Measurements from ENCODE around the gene ARHGAP1. TPM values are rescaled to one million over a fixed set of nuclear protein-coding genes. Genes with fewer than 3 reads are reported as not detected.

Gene ARHGAP1
- total and polyA plus RNA-seq, 2 of the 4 experiments (the other 2 are of a cell fraction), result 46.6 to 78.8 TPM

DNA sequence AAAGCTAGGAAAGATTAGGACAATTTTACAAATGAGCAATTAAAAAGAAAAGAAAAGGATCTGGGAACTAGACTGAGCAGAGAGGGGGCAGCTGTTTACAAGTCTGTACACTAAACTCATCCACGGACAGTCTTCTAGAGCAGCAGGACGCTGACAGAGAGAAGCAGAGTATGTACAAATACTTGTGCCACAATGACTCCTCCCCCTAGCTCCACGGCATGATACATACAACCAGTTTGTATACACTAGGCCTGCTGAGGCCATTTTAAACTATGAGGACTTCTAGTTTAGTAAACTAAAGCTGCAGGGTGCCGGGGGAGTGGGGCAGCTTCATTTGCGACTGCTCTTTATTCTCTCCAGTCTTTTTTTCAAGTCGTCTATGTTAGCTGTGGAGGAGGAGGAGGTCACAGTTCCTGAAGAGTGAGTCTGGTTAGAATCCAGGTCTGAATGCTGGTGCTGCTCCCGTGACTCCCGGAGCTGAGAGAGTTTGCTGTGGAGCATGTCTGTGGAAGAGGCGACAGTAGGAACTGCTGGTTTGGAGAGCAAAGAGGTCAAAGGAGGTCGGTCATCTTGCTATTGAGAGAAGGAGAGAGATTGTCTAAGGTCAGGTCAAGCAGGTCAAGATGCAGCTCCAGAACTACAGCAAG, 43.4 kb upstream of the ARHGAP1 start:
- POLR2A ChIA-PET (ENCODE audit: unreplicated experiment), result interaction anchor here (0.6 kb wide), 1 partner anchor 46 kb away, joined by 11 read pairs; no protein-coding TSS in a partner anchor
- Histone ChIP-seq H4K20me1 (ENCODE audit: insufficient read depth, low read length) (peaks cover 3% of the 10 kb centered on the region; the same call in 1 of the 2 replicates), H2AFZ (replicated peaks; ENCODE audit: low read length, poor library complexity) (no peak overlapping the region), H3K4ac (ENCODE audit: low read depth, low read length) (no peak overlapping the region), H3K4me1 (ENCODE audit: control insufficient read depth, insufficient read depth, low read length) (peaks cover 4% of the 10 kb centered on the region), H2BK20ac (ENCODE audit: low read depth, low read length) (no peak overlapping the region), H2BK15ac (ENCODE audit: low read depth, low read length) (no peak overlapping the region), H3K9me1 (ENCODE audit: insufficient read depth, low read length) (peaks cover 4% of the 10 kb centered on the region; the same call in 1 of the 2 replicates), H2AK5ac (ENCODE audit: low read depth, low read length) (no peak overlapping the region), H3K27ac (ENCODE audit: insufficient read depth, low read length) (no peak overlapping the region), H3K23ac (ENCODE audit: low read depth, low read length) (no peak overlapping the region), H3K9me3 (ENCODE audit: control insufficient read depth, insufficient read depth, low read length) (no peaks in the 10 kb centered on the region), H2BK120ac (ENCODE audit: low read depth, low read length) (no peak overlapping the region), H3K18ac (ENCODE audit: low read depth, low read length) (no peak overlapping the region), H2AK9ac (replicated peaks; ENCODE audit: low read depth, low read length, poor library complexity) (peak overlapping the region; percentile 66), H3K4me2 (ENCODE audit: low read depth, low read length) (no peak overlapping the region), H3K56ac (ENCODE audit: extremely low read depth, insufficient read depth, low read length) (no peak overlapping the region), H4K91ac (ENCODE audit: insufficient read depth, low read depth, low read length) (no peak overlapping the region), H3K14ac (replicated peaks; ENCODE audit: low read depth, low read length) (no peak overlapping the region), H3K36me3 (ENCODE audit: control insufficient read depth, insufficient read depth, low read length) (peaks cover 52% of the 10 kb centered on the region), H3K79me1 (ENCODE audit: low read depth in 1 of 2, low read length in 2 of 2) (peaks cover 0 to 3% of the 10 kb centered on the region in 2 experiments; a peak in 2 of 4 replicates), H3K27me3 (ENCODE audit: control insufficient read depth, insufficient read depth, low read length) (no peaks in the 10 kb centered on the region), H4K5ac (ENCODE audit: low read depth, low read length) (no peak overlapping the region), H2BK5ac (ENCODE audit: low read depth, low read length, poor library complexity, severe bottlenecking) (no peak overlapping the region), H3K9ac (ENCODE audit: low read depth, low read length) (no peak overlapping the region), H4K8ac (ENCODE audit: low read depth in 2 of 2, low read length in 2 of 2) (no peak overlapping the region), H3K4me3 (ENCODE audit: insufficient read depth, low read depth, low read length) (no peak overlapping the region)
- intact Hi-C loops (cut with micrococcal nuclease), result no loop called here
- dilution Hi-C loops (cut with HindIII; ENCODE audit: low sequenced_read_pairs, unreplicated experiment), result no loop called here
- TF ChIP-seq BHLHE40 (IDR thresholded peaks at IDR 0.05; ENCODE audit: low read depth, low read length), result no peak
- TF ChIP-seq MXI1 (IDR thresholded peaks at IDR 0.05; ENCODE audit: borderline replicate concordance, low read depth, low read length), result no peak
- no peak for TF ChIP-seq SMC3 (IDR thresholded peaks at IDR 0.05; ENCODE audit: low read depth, low read length)
- TF ChIP-seq NFE2L2 (IDR thresholded peaks at IDR 0.05; ENCODE audit: low read depth, low read length), result no peak
- no peak for TF ChIP-seq RAD21 (IDR thresholded peaks at IDR 0.05; ENCODE audit: low read length)
- no peak for TF ChIP-seq FOS (IDR thresholded peaks at IDR 0.05; ENCODE audit: low read depth, low read length)
- no peak for TF ChIP-seq POLR2A (IDR thresholded peaks at IDR 0.05; ENCODE audit: low read depth, low read length)
- no peak for TF ChIP-seq RCOR1 (IDR thresholded peaks at IDR 0.05; ENCODE audit: insufficient replicate concordance, low read length)
- TF ChIP-seq CHD1 (IDR thresholded peaks at IDR 0.05; ENCODE audit: low read depth, low read length), result no peak
- TF ChIP-seq MAFK (IDR thresholded peaks at IDR 0.05; ENCODE audit: low read depth, low read length), result no peak
- no peak for TF ChIP-seq RFX5 (IDR thresholded peaks at IDR 0.05; ENCODE audit: low read depth, low read length)
- TF ChIP-seq MAZ (IDR thresholded peaks at IDR 0.05; ENCODE audit: borderline replicate concordance, low read depth, low read length), result no peak
- TF ChIP-seq, protein P1, sequence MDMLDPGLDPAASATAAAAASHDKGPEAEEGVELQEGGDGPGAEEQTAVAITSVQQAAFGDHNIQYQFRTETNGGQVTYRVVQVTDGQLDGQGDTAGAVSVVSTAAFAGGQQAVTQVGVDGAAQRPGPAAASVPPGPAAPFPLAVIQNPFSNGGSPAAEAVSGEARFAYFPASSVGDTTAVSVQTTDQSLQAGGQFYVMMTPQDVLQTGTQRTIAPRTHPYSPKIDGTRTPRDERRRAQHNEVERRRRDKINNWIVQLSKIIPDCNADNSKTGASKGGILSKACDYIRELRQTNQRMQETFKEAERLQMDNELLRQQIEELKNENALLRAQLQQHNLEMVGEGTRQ (IDR thresholded peaks at IDR 0.05; ENCODE audit: low read depth, low read length), result no peak
- TF ChIP-seq, protein P2, sequence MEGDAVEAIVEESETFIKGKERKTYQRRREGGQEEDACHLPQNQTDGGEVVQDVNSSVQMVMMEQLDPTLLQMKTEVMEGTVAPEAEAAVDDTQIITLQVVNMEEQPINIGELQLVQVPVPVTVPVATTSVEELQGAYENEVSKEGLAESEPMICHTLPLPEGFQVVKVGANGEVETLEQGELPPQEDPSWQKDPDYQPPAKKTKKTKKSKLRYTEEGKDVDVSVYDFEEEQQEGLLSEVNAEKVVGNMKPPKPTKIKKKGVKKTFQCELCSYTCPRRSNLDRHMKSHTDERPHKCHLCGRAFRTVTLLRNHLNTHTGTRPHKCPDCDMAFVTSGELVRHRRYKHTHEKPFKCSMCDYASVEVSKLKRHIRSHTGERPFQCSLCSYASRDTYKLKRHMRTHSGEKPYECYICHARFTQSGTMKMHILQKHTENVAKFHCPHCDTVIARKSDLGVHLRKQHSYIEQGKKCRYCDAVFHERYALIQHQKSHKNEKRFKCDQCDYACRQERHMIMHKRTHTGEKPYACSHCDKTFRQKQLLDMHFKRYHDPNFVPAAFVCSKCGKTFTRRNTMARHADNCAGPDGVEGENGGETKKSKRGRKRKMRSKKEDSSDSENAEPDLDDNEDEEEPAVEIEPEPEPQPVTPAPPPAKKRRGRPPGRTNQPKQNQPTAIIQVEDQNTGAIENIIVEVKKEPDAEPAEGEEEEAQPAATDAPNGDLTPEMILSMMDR (conservative IDR thresholded peaks at IDR 0.05; ENCODE audit: low read depth, low read length), result no peak
- peak; percentile 81 for ATAC-seq (ENCODE audit: low read depth)
- TSS peak; percentile 95 for BruUV-seq (replicated peaks)
- 100% methylated on average over 3 of the region's 10 CpGs; no CpG with 5 or more reads in 1 of the 2 experiments for WGBS, 2 experiments (ENCODE audit: extremely low coverage in 2 of 2, insufficient read length in 1 of 2)
- peak; percentile 39 for DNase-seq
- in situ Hi-C loops (cut with MboI; ENCODE audit: low sequenced_read_pairs), result no loop called here
- CTCF ChIA-PET, result no interaction called here
